NB4 (cell line): ENCODE data around the gene KRT33B.
"Not testable (repeated sequence)": the region's sequence is repeated elsewhere in the genome, so short reads cannot be mapped to it uniquely, and the experiment has no call there.

Experiments
- DNase-seq: peaks from one replicate; pipeline ENCODE4 v3.0.0; 2010; ENCODE audit warnings: low read depth
- H3K4me3 ChIP-seq: one replicate; pipeline ENCODE4 v1.5.1; 2011; ENCODE audit warnings: mild to moderate bottlenecking, low read depth, low read length, moderate library complexity
- MYC ChIP-seq: IDR thresholded peaks from 2 replicates; pipeline ENCODE4 v1.6.1; 2011; ENCODE audit warnings: low read depth, low read length
- POLR2A ChIP-seq: IDR thresholded peaks from 2 replicates; pipeline ENCODE4 v1.6.1; 2011; ENCODE audit warnings: mild to moderate bottlenecking; ENCODE audit not compliant: insufficient read length; ENCODE audit errors: extremely low read depth
- TF ChIP-seq, protein P1 (sequence below): IDR thresholded peaks from one replicate; pipeline ENCODE4 v1.5.1; 2012; ENCODE audit warnings: low read depth, low read length
- TF ChIP-seq, protein P2 (sequence below): IDR thresholded peaks from 2 replicates; pipeline ENCODE4 v1.6.1; 2011; ENCODE audit warnings: low read depth, low read length

The KRT33B gene

DNA sequence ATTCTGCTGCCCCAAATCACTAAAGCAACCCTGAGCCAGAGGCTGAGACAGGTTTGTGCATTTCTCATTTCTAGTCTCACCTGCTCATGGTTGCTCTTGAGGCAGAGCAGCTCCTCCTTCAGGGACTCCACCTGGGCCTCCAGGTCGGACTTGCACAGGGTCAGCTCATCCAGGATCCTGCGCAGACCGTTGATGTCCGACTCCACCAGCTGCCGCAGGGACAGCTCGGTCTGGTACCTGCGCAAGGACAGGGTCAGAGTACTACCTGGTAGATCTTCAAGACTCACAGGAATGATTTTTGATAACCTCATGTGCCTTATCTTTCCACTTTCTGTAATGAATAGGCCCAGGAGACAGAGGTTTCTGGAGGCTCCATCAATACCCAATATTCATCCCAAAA, 26.7 kb upstream of the KRT33B start:
- no peak overlapping the region for H3K4me3 ChIP-seq
- no peak for TF ChIP-seq MYC
- DNase-seq = no peak

DNA sequence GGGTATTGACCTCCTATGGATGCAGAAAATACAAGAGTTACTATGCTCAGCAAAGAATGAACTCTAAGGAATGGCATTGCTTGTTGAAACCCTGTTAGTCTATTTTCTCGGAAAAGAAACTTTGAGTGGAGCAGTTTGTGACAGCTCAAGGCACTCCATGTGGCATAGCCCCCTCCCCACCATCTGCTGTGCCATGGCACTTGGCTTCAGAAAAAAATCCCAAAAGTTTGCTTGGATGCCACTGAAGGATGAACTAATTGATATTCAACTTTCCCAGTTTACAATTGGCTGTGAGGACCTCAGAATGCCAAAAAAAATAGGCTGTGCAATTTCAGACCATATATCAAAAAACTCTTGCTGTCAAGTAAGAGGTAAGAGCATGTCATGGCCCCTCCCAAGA, 26.0 kb upstream of the KRT33B start:
- DNase-seq = no peak
- H3K4me3 ChIP-seq = no peak overlapping the region
- TF ChIP-seq, protein P1, sequence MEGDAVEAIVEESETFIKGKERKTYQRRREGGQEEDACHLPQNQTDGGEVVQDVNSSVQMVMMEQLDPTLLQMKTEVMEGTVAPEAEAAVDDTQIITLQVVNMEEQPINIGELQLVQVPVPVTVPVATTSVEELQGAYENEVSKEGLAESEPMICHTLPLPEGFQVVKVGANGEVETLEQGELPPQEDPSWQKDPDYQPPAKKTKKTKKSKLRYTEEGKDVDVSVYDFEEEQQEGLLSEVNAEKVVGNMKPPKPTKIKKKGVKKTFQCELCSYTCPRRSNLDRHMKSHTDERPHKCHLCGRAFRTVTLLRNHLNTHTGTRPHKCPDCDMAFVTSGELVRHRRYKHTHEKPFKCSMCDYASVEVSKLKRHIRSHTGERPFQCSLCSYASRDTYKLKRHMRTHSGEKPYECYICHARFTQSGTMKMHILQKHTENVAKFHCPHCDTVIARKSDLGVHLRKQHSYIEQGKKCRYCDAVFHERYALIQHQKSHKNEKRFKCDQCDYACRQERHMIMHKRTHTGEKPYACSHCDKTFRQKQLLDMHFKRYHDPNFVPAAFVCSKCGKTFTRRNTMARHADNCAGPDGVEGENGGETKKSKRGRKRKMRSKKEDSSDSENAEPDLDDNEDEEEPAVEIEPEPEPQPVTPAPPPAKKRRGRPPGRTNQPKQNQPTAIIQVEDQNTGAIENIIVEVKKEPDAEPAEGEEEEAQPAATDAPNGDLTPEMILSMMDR = no peak
- no peak for TF ChIP-seq MYC
- TF ChIP-seq POLR2A = no peak
- TF ChIP-seq, protein P2, sequence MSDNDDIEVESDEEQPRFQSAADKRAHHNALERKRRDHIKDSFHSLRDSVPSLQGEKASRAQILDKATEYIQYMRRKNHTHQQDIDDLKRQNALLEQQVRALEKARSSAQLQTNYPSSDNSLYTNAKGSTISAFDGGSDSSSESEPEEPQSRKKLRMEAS = no peak

DNA sequence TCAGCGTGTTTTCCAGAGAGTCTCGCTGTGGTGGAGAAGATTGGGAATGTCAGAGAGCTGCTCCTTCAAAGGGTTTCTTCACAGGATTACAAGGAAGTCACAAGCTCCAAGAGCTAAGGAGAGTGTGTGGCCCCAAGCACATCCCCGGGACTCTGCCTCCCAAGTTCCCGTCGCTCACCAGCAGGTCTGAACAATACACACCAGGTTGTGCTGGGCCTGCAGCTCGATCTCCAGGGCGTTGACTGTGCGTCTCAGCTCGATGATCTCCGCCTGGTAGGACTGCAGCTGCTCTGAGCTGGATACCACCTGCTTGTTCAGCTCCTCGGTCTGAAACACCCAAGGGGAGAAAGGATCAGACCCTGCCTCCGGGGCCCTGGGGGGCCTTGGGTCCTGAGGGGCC, 25.4 kb upstream of the KRT33B start:
- H3K4me3 ChIP-seq, DNase-seq: not testable (repeated sequence)

DNA sequence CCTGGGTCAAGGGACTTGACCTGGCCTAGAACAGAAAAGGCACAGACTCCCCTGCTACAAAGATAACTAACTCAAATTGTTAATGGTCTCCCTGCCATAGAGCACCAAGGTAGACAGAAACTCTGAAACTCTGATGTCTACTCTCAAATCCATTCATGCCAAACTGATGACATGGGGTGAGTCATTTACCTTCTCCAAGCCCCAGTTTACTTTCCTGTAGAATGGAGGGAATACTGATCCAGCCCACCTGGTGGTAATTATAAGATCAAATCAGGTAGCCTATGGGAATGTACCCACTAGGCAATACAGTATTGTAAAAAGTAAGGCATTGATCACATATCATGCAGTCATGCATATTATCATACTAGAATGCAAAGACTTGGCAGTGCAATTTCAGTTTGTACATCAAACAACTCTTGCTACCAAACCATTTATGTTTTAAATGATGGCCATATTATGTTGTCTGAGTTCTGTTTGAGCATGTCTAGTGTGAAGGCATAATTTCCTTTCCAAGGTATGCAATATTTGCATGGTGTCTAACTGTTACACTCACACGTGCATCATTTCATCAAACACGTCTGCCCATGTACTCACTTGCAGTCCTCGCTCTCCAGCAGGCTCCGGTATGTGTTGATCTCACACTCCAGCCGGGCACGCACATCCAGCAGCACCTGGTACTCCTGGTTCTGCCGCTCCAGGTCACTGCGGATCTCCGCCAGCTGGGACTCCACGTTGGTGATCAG, 24.8 kb upstream of the KRT33B start:
- no peak for DNase-seq
- TF ChIP-seq, protein P1 = no peak
- TF ChIP-seq POLR2A (no peak), MYC (no peak)
- no peak overlapping the region for H3K4me3 ChIP-seq

DNA sequence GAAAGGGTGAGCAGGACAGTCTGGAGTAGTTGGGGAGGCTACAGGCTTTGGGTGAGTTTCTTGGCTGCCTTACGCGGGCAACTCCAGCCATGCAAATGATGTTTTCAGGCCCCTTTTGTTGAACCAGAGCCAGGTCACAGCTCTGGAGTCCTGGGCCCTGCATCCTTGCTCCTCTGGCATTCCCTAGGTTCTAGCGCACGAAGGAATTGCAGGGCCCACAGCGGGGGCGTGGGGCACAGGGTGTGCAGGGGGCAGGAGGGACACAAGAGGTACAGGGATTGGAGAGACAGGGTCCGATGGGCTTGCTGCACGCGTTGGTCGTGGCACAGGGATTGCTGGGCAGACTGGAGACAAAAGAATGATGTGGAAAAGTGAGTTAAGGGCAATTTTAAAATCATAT, 24.2 kb upstream of the KRT33B start:
- DNase-seq = no peak
- no peak overlapping the region for H3K4me3 ChIP-seq
- TF ChIP-seq MYC = no peak

DNA sequence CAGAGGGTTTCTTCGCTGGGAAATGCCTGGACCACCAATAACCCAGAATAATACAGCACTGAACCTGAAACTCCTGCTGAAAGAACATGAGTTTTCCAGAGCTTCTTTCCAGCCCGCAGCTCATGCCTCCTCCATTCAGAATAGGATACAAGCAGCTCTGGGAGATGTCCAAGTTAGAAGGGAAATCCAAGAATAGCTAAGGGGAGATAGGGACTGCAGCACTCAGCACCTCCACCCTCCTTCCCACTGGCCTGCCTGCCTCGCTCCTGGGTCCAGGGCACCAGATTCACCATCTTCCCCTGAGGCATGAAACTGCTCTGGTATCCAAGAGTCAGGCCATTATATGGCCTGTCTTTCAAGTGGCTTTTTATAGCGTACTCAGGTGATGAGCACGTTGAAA, 23.7 kb upstream of the KRT33B start:
- H3K4me3 ChIP-seq = no peak overlapping the region
- no peak for DNase-seq
- TF ChIP-seq, protein P1 = no peak
- TF ChIP-seq MYC (no peak), POLR2A (no peak)
- TF ChIP-seq, protein P2 = no peak

DNA sequence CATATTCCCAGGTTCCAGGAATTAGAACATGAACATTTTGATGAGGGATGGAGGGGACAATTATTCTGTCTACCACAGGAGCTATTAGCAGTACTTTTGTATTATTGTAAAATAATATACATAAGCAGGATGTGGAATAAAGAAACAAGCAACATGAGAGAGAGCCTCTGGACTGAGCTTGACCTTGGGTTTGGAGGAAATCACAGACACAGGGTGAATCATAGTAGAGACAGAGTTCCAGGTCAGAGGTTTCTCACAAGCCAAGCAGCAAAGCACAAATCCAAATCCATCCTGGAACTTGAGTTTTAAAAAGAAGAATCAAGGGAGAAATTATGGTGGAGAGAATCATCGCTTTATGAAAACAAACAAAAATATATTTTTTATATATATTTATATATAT, 22.7 kb upstream of the KRT33B start:
- H3K4me3 ChIP-seq = no peak overlapping the region
- no peak for DNase-seq
- TF ChIP-seq, protein P1 = no peak
- no peak for TF ChIP-seq MYC
- TF ChIP-seq, protein P2 = no peak

DNA sequence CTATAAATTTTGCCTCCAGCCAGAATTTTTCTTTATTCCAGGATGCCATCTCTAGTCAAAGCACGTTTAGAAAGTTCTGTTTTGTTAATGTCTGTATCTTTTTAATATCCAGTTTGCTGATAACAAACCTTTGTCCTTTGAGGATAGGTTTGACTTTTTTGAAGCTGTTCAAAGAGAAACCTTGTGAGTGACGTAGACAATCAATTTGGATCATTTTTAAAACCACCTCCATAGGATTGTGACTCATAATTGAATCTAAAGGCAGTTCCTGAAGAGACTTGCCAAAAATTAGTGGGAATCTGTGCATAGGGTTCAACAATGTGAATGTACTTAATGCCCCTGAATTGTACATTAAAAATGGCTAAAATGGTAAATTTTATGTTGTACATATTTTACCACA, 21.9 kb upstream of the KRT33B start:
- no peak for DNase-seq
- H3K4me3 ChIP-seq = no peak overlapping the region
- no peak for TF ChIP-seq POLR2A
- TF ChIP-seq, protein P1 = no peak
- no peak for TF ChIP-seq MYC
